Measurements from ENCODE around the gene FAM110C. TPM values are rescaled to one million over a fixed set of nuclear protein-coding genes. Genes with fewer than 3 reads are reported as not detected.
"Not testable (repeated sequence)": the region's sequence is repeated elsewhere in the genome, so short reads cannot be mapped to it uniquely, and the experiment has no call there.

Gene FAM110C
- total RNA-seq, 1 experiment from 2014 or later: 0.15 TPM

DNA sequence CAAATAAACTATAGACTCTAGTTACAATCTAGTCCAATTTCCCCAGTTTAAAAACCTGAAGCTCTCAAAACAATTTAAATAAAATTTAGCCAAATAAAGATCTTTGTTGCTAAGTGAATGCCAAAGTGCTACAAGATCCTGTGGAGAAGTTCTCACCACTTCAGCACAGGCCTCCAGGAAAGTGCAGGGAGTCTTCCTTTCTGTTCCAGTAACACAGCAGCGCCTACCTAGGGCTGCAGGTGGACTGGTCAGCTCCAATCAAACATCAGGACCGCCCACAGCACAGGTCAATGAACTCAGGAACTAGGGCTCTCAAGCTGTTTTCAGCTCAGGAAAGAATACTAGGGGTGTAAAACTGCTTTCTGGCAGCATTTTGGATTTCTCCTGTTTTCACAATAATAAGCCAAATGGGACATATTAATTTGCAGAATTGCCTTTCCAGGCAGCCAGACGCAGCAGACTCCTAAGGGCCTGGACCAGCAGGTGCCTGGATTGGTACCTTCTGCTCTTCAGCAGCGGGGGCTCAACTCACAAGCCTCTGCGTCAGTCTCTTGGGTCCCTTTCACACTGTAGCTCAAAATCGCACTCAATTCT is 1.5 kb downstream of the FAM110C start:
- no peak for DNase-seq (ENCODE audit: low read depth)

DNA sequence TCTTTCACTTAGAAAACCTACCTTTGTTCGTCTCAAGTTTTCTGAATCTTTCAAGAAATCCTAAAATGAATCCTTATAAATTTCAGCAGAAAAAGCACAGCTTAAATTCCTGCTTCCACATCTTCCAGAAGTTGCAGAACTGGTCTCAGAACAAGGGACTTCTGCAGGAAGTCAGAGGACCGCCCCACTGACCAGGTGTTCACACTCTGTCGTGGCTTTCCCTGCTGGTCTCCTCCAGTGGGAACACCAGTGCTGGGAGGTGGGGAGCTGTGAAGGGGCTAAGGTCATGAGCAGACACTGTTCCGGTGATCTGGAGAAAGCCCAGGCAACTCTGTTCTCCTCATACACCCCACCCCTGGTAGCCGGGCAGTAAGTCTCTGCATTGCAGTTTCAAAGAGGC is 3.5 kb downstream of the FAM110C start:
- no peak for DNase-seq (ENCODE audit: low read depth)

DNA sequence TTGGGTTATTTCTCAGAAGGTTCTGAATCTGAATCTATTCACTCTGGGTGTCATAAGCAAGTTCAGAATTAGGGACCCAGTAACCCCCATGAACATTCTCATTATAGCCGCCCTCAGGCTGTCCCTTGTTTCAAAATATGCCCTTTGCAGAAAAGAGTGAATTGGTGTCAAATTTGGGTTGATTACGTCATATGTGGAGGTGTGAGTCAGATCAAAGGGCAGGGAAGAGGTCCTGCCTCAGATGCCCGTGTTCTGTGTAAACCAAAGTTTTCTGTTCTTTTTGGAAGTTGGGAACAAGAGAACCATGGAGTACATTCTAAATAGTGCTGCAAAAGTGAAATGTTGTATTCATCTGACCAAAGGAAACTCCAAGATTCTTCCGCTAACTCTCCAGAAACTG is 5.8 kb downstream of the FAM110C start:
- no peak for DNase-seq (ENCODE audit: low read depth)

DNA sequence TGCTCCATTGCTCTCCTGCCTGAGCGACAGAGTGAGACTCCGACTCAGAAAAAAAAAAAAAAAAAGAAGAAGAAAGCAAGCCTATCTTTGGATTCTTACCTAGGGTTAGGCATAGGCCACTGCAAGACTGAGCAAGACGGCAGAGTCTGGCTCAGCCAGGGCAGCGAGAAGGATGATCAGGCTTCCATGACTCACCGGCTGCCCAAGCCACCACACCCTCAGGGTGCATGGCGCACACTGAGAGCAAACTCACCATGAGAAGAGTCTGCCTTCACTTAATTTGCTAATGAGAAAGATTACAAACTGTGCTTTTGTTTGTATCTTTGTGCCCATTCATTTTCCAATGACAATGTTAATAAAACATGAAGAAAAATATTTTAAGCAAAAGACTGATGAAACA is 8.2 kb downstream of the FAM110C start:
- peak; percentile 69 for DNase-seq (ENCODE audit: low read depth)

DNA sequence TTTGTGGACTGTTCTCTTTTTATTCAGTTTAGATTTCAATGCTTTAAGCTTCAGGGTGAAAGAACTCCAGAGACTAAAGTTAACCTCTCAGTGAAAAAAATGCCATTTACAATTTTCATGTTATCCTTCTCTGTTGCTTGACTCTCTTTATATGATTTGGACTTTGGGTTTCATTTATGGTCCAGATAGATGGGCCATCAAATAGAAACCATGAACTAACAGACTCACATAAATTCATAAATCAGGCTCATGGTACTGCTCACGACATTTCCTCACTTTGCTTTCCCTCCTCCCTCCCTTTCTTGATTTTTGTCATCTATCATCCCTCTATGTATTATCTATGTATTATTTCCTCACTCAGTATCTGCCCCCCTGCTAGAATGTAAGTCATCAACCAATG is 10.0 kb downstream of the FAM110C start:
- DNase-seq (ENCODE audit: low read depth): no peak

DNA sequence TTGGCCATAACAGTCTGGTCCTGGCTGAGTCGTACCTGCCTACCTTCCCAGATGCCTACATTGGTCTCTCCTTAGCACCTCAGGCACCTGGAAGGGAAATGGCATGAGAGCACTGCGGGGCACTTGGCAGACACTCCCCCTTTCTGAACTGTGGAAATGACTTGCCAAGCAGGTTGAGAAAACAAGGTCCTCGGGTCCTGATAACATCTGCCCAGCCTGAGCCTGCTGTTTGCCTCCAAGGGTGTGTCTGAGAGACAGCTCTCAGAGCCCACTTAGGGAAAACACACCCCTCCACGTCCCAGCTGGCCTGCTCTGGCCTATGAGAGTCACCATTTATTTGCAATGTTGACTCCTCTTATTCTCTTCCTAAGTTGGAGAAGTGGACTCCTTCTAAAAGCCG is 10.5 kb downstream of the FAM110C start:
- no peak for DNase-seq (ENCODE audit: low read depth)

DNA sequence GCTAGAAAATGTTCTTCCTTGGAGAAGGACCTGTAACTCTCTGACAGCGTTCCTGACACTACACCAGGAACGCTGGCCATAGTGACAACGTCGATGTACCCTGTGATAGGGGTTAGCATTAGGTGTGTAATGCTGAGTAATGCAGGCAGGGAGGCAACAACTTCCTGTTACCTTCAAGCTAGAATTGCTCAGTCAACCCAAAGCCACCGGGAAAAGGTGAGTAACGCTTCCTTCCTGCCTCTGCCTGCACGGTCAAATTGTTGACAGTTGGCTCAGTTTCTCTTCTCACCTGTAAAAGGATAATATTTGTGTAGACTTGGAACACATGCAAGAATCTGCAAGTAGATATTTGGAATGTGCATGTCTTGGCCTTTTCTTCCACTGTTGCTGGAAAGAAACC is 12.7 kb downstream of the FAM110C start:
- peak; percentile 54 for DNase-seq (ENCODE audit: low read depth)

DNA sequence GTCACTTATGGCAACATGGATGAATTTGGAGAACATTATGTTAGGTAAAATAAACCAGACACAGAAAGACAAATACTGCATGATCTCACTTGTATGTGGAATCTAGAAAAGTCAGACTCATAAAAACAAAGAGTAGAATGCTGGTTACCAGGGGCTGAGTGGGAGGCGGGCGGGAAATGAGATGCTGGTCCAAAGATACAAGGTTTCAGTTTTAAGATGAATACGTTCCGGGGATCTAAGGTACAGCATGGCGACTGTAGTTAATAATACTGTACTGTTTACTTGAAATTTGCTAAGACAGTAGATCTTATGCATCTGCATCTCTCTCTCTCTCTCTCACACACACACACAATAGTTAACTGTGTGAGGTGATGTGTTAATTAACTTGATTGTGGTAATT is 14.2 kb downstream of the FAM110C start:
- no peak for DNase-seq (ENCODE audit: low read depth)

DNA sequence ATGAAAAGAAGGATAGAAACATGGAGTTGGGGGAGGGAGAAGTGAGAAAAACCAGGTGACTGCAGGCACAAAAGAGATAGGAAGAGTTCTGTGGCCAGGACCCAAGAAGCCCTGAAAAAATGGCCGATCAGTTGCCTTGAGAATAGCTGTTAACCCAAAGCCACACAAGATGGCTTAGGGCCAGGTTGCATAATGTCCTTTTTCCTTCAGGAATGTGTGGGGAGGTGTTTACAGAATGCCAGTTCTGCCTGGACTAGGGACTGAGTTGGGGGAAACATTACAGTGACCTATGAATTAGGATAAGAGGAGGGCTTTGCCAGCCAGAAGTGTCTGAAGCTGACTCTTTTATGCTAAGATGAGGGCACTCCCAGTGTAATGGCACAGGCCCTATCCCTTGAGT is 17.1 kb downstream of the FAM110C start:
- DNase-seq (ENCODE audit: low read depth): no peak

DNA sequence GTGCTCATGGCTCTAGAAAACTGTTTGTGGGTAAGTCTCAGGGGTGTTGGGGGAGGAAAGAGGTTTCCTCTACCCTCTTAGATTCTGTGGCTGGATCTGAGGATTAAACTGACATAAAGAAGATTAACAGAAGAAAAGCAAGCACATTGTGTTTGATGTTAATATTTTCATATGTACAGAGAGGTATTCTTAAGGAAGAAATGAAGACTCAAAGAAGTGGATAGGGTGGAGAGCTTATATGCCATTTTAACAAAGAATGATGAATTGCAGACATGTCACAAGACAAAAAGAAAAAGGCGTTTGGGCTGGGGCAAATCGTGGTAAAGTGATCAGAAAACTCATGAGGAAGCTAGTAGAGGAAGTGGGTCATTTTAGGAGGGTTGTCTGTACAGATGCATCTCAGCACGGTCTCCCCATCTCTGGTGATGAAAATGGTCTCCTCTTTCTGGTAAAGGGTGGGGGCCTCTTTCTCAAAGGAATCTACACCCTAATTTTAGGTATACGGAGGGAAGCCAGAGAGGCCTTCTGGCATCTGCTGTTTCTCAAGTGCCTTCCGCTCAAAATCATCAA is 17.8 kb downstream of the FAM110C start:
- no peak for DNase-seq (ENCODE audit: low read depth)

DNA sequence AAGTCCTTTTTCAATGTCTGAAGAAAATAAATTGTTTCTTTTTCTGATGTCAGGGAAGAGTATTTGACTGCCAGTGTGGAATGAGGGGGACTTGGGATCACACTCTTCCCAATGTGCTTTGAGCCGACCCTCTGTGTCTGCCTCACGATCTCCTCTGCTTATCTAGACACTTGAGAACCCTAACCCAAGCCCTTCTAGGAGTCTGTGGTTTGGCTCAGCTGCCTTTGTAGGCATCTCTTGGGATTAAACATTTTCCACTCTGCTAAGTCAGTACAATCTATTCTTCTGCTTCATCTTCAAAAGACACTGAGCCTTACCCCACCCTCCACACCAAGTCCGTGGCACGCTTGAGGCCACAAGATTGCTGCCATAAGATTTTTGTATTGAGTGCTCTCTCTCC is 19.4 kb downstream of the FAM110C start:
- DNase-seq (ENCODE audit: low read depth): no peak

DNA sequence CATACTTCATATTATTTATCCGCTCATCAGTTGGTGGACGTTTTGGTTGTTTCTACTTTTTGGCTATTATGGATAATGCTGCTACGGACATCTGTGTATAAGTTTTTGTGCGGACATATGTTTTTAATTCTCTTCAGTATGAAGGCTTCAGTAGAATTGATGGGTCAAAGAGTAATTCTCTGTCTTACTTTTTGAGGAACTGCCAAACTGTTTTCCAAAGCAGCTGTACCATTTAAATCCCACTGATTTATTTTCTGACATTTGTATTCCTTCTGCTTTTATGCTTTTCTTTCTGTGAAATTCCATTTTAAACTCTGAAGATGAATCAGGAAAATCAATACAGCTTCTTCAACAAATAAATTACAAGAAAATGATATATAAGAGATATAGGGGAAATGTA is 20.8 kb downstream of the FAM110C start:
- DNase-seq (ENCODE audit: low read depth): no peak

DNA sequence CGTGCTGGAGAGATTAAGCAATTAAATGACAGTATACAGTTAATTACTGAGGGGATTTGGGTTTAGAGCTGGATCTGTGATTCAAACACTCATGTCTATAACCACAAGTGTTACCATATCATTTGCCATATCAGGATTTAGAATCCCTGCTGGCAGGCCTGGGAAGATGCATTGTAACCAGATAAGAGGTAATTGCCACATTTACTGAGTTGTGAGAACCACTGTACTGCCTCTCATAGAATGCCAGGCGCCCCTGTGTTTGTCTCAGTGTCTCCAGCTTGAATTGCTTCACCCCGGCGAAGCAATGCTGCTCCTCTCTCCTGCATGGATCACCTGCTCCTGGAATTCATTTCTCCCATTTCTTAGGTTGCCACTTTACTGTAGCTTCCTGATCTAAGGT is 21.7 kb downstream of the FAM110C start:
- DNase-seq (ENCODE audit: low read depth): not testable (repeated sequence)

DNA sequence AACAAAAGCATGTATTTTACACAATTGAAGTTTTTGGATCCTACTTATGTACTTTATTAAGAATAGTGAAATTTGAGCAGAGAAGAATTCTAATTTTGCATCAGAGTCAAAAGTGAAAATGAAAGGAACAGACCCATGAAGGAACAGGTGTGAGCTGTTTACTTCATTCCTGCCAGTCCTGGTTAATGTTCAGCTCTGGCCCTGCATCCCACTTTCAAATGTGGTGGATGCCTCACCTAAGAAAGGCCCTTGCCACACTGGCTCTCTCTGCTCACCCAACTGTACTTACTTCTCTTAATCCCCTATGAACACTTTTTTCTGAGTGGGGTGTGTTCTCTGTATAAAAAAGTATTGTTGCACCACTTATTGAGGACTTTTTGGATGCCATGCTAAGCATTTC is 22.2 kb downstream of the FAM110C start:
- no peak for DNase-seq (ENCODE audit: low read depth)

DNA sequence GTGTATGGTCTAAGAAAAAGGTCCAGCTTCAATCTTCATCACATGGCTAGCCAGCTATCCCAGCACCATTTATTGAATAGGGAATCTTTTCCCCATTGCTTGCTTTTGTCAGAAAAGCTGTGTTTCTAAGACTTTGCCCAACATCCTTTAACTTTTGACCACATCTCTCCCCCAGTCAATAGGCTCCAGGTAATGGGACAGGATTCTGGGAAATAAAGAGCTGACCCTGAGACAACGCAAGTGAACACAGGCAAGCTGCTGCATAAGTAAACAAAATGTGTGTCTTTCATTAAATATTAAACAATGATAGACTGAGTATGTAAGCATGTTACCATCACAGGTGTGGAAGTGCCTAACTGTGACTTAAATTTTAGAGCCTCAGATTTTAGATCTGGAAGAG is 23.0 kb downstream of the FAM110C start:
- no peak for DNase-seq (ENCODE audit: low read depth)

DNA sequence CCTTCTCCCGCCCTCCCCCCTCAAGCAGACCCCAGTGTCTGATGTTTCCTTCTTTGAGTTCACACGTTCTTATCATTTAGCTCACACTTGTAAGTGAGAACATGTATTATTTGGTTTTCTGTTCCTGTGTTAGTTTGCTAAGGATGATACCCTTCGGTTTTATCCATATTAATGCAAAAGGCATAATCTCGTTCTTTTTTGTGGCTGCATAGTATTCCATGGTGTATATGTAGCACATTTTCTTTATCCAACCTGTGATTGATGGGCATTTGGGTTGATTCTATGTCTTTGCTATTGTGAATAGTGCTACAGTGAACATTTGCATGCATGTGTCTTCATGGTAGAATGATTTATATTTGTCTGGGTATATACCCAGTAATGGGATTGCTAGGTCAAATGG is 24.1 kb downstream of the FAM110C start:
- DNase-seq (ENCODE audit: low read depth): not testable (repeated sequence)

DNA sequence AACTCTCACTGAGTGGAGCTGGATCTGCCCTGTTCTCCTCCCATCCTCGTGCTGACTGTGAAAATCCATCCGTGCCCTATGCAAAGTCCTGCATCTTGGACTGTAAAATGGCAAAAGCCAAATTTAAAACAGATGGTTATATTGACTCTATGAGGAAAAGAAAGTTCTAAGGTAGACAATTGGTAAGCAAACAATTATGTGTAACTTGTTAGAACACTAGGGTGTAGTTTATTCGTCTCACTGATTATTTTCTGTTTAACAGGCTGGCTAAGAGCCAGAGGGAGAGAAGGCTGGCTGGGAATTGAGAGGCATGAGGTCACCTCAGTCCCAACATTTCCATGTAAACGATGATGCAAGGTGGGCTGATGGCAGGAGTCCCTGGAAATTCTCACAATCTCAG is 26.0 kb downstream of the FAM110C start:
- not testable (repeated sequence) for DNase-seq (ENCODE audit: low read depth)

DNA sequence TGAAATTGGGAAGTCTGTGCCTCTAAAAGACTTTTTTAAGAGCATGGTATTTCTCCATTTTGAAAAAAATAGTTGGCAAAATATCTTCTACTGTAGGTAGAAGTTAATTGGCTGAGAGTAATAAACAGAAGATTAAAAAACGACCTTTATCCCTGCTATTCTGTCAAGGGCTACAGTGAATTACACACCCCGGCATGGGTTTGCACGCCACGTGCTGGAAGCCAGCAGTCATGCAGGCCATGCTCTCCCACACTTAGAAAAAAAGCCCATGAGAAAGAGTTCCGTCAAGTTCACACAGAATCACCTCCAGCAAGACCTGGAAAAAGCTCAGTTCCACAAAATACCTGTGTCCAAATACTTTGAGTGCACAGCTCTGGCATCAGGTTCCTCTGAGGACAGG is 26.8 kb downstream of the FAM110C start:
- no peak for DNase-seq (ENCODE audit: low read depth)

DNA sequence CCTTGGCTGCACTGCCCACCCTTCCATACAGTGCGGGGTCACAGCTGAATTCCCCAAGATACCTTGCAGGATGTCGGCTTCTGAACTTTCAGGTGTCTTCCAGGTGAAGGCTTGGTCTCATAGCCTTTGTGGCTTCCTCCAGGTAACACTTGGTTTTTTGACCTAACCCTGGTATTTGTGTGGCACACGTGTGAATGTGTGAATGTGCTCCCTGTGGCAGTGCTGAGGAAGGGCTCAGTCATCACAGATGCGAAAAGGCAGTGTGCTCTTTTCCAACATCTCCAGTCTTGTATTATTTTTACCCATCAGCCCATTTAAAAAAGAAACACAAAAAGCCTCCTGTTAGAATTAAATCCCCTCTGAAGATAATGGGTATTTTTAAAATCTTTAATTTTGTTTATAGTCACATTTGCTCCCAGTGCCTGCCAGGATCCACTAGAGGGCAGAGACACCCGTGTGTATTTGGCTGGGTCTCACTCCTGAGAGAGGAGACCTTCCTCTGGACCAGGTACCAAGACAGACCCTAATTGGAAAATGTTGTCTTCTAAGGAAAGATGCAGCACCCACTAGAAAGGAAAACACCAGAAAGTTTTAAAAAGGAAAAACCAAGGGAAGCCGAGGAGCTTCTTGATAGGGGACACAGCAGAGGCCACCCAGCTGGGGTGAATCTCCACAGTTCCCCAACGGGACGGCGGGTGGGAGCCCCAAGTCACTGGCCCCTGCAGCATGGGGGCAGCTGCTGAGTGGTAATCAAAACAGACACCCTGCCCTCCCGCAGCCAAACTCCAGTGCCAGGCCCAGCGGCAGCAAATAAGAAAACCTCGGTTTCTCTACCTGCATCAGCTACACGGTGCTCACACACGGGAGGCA is 27.7 kb downstream of the FAM110C start:
- DNase-seq (ENCODE audit: low read depth): no peak

DNA sequence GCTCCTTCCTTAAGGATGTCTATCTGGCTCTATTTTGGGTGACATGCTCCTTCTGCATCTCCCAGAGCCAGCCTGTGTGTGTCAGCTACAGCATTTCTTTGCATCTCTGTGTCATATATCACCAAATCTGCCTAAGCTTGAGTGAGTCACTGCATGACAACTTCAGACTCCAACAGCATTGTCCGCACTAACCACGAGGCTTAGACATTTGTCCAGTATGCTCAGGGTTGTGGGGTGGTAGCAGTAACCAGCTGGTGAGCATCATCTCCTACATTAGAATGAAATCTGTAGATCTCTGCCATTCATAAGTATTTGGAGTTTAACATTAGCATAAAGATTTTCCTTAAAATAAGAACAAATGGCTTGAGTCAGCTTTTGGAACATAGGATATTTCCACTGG is 30.4 kb downstream of the FAM110C start:
- DNase-seq (ENCODE audit: low read depth): peak; percentile 14

DNA sequence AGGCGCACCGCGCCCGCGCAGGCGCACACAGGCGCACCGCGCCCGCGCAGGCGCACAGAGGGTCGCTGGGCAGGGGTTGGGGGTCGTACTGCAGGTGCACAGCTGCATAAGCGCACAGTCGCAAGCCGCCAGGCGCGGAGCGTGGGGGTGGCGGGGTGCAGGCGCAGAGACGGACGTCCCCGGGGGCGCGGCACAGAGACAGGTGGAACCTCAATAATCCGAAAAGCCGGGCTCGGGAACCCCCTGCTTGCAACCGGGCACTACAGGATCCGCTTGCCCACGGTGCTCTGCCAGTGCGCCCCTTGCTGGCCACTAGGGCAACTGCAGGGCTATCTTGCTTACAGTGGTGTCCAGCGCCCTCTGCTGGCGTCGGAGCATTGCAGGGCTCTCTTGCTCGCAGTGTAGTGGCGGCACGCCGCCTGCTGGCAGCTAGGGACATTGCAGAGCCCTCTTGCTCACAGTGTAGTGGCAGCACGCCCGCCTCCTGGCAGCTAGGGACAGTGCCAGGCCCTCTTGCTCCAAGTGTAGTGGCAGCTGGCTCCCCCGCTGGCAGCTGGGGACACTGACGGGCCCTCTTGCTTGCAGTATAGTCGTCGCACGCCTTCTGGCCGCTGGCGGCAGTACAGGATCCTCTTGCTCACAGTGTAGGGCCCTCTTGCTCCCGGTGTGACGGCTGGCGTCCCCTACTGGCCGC is 34.9 kb downstream of the FAM110C start:
- DNase-seq (ENCODE audit: low read depth): no peak

DNA sequence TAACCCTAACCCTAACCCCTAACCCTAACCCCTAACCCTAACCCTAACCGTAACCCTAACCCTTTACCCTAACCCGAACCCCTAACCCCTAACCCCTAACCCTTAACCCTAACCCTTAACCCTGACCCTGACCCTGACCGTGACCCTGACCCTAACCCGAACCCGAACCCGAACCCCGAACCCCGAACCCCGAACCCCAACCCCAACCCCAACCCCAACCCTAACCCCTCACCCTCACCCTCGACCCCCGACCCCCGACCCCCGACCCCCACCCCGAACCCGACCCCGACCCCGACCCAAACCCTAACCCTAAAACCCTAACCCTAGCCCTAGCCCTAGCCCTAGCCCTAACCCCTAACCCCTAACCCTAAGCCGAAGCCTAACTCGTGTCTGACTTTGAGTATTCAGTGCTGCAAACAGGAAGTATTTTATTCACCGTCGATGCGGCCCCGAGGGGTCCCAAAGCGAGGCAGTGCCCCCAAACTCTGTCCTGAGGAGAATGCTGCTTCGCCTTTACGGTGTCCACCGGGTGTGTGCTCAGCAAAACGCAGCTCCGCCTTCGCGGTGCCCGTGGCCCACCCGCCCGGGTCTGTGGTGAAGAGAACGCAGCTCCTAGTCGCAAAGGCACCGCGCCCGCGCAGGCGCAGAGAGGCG is 36.0 kb downstream of the FAM110C start:
- DNase-seq (ENCODE audit: low read depth): no peak
